Activated CD4-positive, alpha-beta memory T cell treated with anti-CD3 and anti-CD28 coated beads, Interleukin-2, amount 10 ng/mL, durations not matched to agents 7 days and 5 days (primary cell): ENCODE measurements around the gene USP34. TPM values are rescaled to one million over a fixed set of nuclear protein-coding genes. Genes with fewer than 3 reads are reported as not detected.

Experiments used
- CTCF ChIA-PET: fragments of 350-600 bp; sonication (Branson Sonifier 250); formaldehyde crosslinking; loops from one replicate; lab custom pipeline; 2021; ENCODE audit warnings: antibody characterized with exemption, inconsistent platforms; lab: Charles Lee
- POLR2A ChIA-PET: fragments of 350-600 bp; sonication (Branson Sonifier 250); formaldehyde crosslinking; loops from one replicate; lab custom pipeline; 2021; ENCODE audit warnings: antibody characterized with exemption; lab: Charles Lee
- DNase-seq: peaks from one replicate; pipeline ENCODE4 v3.0.0-alpha.2; 2020
- H3K27ac Mint-ChIP-seq: one replicate; pipeline ENCODE4 v1.8.0; 2021; ENCODE audit warnings: mild to moderate bottlenecking, mixed read lengths
- H3K27me3 Mint-ChIP-seq: one replicate; pipeline ENCODE4 v1.8.0; 2021; ENCODE audit warnings: mixed read lengths
- H3K36me3 Mint-ChIP-seq: one replicate; pipeline ENCODE4 v1.8.0; 2021; ENCODE audit warnings: low read depth, mixed read lengths
- H3K4me1 Mint-ChIP-seq: one replicate; pipeline ENCODE4 v1.8.0; 2021; ENCODE audit warnings: mixed read lengths
- H3K4me3 Mint-ChIP-seq: one replicate; pipeline ENCODE4 v1.8.0; 2021; ENCODE audit warnings: mild to moderate bottlenecking, mixed read lengths
- H3K9me3 Mint-ChIP-seq: one replicate; pipeline ENCODE4 v1.8.0; 2021; ENCODE audit warnings: mixed read lengths
- total RNA-seq, 2 experiments: library from RNA; stranded (reverse); gene quantifications; one replicate each; pipeline ENCODE4 v1.2.3, GENCODE V29; 2021

USP34 gene, protein sequence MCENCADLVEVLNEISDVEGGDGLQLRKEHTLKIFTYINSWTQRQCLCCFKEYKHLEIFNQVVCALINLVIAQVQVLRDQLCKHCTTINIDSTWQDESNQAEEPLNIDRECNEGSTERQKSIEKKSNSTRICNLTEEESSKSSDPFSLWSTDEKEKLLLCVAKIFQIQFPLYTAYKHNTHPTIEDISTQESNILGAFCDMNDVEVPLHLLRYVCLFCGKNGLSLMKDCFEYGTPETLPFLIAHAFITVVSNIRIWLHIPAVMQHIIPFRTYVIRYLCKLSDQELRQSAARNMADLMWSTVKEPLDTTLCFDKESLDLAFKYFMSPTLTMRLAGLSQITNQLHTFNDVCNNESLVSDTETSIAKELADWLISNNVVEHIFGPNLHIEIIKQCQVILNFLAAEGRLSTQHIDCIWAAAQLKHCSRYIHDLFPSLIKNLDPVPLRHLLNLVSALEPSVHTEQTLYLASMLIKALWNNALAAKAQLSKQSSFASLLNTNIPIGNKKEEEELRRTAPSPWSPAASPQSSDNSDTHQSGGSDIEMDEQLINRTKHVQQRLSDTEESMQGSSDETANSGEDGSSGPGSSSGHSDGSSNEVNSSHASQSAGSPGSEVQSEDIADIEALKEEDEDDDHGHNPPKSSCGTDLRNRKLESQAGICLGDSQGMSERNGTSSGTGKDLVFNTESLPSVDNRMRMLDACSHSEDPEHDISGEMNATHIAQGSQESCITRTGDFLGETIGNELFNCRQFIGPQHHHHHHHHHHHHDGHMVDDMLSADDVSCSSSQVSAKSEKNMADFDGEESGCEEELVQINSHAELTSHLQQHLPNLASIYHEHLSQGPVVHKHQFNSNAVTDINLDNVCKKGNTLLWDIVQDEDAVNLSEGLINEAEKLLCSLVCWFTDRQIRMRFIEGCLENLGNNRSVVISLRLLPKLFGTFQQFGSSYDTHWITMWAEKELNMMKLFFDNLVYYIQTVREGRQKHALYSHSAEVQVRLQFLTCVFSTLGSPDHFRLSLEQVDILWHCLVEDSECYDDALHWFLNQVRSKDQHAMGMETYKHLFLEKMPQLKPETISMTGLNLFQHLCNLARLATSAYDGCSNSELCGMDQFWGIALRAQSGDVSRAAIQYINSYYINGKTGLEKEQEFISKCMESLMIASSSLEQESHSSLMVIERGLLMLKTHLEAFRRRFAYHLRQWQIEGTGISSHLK (N-terminal part only)
- total RNA-seq, result 10 to 100 TPM; 77.5 to 79.4 TPM

DNA sequence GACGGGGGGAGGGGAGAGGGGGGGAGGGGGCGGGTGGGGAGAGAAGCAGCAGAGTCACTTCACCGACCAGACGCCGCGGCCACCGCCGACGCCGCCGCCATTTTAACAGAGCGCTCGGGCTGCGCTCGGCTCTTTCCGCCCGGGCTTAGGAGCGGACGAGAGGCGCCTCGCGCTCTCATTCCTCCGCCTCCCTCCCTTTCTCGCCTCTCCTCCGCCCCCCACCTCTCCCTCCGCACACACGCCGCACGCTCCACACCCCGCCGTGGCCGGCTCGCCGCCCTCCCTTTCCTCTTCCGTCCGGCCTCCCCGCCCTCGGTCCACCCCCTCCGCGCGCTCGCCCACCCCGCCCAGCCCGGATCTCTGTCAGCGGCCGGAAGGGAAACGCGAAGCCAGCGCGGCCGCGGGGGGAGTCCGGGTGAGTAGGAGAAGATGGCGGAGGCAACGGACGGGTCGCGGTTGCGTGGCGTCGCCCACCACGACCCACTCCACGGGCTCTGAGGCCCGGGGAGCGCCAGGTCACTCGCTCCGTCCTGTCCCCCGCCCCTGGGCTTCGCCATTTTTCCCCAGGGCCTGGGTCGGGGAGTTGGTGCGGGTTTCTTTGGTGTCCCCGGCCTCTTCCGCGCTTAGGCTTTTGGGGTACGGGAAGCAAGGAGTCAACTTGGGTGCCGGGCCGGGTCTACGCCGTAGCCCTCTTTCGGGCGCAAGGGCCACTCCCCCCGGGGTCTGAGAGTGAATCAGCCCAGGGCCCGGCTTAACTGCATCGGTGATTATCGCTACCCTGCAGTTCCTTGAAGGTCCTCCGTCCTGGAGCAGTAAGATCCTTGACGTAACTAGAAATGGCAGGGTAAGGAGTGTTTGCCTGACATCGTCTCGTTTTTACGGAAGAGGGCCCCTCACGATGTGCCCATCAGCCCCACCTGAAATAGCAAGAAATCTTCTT, at the start of gene USP34:
TSS of gene USP34 (minus strand) at position 123 of the 940 bp plus-strand sequence. CDS start 395 bp downstream, outside the sequence.
- peaks cover 16% of the 10 kb centered on the region for H3K36me3 Mint-ChIP-seq
- no peaks in the 10 kb centered on the region for H3K27me3 Mint-ChIP-seq
- peak within 1 kb of the TSS; percentile 95 for H3K27ac Mint-ChIP-seq
- CTCF ChIA-PET, result interaction anchor here (0.9 kb wide), 1 partner anchor 45 kb away, joined by 4 read pairs; no protein-coding TSS in a partner anchor
- DNase-seq, result peak; percentile 94
- POLR2A ChIA-PET, result interaction anchor here (1.2 to 2.6 kb wide), 8 partner anchors 24 to 336 kb away, joined by 3 to 22 read pairs (median 5); partner anchors contain the start of gene XPO1
- peak within 1 kb of the TSS; percentile 91 for H3K4me3 Mint-ChIP-seq
- peaks cover 30% of the 10 kb centered on the region for H3K4me1 Mint-ChIP-seq
- H3K9me3 Mint-ChIP-seq, result no peaks in the 10 kb centered on the region

DNA sequence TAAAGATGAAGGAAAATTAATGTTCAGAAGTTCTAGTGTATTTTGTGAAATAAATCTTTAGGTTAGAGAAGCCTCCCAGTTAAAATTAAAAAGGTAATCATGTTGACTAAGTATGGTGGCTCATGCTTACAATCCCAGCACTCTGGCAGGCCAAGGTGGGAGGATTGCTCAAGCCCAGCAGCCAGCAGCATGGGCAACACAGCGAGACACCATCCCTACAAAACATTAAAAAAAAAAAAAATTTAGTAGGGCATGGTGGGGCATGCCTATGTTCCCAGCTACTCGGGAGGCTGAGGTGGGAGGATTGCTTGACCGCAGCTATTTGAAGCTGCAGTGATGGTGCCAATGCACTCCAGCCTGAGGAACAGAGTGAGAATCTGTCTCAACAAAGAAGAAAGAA, 49.4 kb upstream of the USP34 start:
- H3K4me1 Mint-ChIP-seq, result peaks cover 20% of the 10 kb centered on the region
- peaks cover 54% of the 10 kb centered on the region for H3K36me3 Mint-ChIP-seq
- H3K27me3 Mint-ChIP-seq, result no peaks in the 10 kb centered on the region
- DNase-seq, result no peak
- H3K27ac Mint-ChIP-seq, result no peak overlapping the region
- CTCF ChIA-PET, result interaction anchor here (0.7 kb wide), 1 partner anchor 339 kb away, joined by 3 read pairs; no protein-coding TSS in a partner anchor
- H3K4me3 Mint-ChIP-seq, result no peak overlapping the region
- H3K9me3 Mint-ChIP-seq, result no peaks in the 10 kb centered on the region
- POLR2A ChIA-PET, result no interaction called here

DNA sequence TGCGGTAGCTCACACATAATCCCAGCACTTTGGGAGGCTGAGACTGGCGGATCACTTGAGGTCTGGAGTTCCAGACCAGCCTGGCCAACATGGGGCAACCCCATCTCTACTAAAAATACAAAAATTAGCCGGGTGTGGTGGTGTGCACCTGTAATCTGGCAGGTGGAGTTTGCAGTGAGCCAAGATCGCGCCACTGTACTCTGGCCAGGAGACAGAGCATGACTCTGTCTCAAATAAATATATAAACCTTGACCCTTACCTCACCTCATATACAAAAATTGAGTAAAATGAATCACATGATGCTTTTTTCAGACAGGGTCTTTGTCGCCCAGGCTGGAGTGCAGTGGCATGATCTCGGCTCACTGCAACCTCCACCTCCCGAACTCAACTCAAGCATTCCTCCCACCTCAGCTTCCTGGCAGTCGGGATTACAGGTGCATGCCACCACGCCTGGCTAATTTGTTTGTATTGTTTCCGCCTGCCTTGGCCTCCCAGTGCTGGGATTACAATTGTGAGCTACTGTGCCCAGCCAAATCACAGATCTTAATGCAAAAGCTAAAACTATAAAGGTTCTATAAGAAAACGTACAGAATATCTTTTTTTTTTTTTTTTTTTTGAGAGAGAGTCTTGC, 42.0 kb upstream of the USP34 start:
- peaks cover 8% of the 10 kb centered on the region for H3K4me1 Mint-ChIP-seq
- no peak for DNase-seq
- H3K9me3 Mint-ChIP-seq, result no peaks in the 10 kb centered on the region
- peaks cover 60% of the 10 kb centered on the region for H3K36me3 Mint-ChIP-seq
- no peak overlapping the region for H3K4me3 Mint-ChIP-seq
- CTCF ChIA-PET, result no interaction called here
- POLR2A ChIA-PET, result interaction anchor here (1.1 kb wide), 1 partner anchor 19 kb away, joined by 4 read pairs; no protein-coding TSS in a partner anchor
- no peaks in the 10 kb centered on the region for H3K27me3 Mint-ChIP-seq
- no peak overlapping the region for H3K27ac Mint-ChIP-seq

DNA sequence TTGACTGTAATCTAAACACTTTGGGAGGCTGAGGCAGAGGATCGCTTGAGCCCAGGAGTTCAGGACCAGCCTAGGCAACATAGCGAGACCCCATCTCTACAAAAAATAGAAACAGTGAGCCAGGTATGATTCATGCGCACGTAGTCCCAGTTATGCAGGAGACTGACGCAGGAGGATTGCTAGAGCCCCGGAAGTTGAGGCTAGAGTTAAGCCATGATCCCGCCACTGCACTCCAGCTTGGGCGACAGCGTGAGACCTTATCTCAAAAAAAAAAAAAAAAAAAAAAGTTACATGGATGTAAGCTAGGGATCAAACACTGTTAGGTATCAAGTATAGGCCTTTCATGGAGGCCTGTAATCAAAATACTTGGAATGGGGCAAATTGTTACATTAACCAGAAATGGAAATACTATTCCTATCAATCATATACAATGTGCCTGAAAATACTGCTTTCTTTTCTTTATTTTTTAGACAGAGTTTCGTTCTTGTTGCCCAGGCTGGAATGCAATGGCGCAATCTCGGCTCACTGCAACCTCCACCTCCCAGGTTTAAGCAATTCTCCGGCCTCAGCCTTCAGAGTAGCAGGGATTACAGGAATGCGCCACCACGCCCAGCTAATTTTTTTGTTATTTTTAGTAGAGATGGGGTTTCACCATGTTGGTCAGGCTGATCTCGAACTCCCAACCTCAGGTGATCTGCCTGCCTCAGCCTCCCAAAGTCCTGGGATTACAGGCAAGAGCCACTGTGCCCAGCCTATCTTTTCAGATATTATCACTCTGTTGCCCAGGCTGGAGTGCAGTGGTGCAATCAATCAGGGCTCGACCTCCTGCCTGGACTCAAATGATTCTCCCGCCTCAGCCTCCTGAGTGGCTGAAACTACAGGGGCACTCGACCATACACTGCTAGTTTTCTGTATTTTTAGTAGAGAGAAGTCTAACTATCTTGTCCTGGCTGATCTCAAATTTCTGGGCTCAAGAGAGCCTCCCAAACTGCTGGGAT, 40.1 kb upstream of the USP34 start:
- H3K27ac Mint-ChIP-seq, result no peak overlapping the region
- no peaks in the 10 kb centered on the region for H3K9me3 Mint-ChIP-seq
- DNase-seq, result no peak
- ChIA-PET CTCF (interaction anchor here (0.7 kb wide), 1 partner anchor 184 kb away, joined by 5 read pairs; no protein-coding TSS in a partner anchor), POLR2A (interaction anchor here (0.6 kb wide), 1 partner anchor 123 kb away, joined by 3 read pairs; no protein-coding TSS in a partner anchor)
- H3K4me3 Mint-ChIP-seq, result no peak overlapping the region
- H3K4me1 Mint-ChIP-seq, result peaks cover 6% of the 10 kb centered on the region
- peaks cover 58% of the 10 kb centered on the region for H3K36me3 Mint-ChIP-seq
- no peaks in the 10 kb centered on the region for H3K27me3 Mint-ChIP-seq

DNA sequence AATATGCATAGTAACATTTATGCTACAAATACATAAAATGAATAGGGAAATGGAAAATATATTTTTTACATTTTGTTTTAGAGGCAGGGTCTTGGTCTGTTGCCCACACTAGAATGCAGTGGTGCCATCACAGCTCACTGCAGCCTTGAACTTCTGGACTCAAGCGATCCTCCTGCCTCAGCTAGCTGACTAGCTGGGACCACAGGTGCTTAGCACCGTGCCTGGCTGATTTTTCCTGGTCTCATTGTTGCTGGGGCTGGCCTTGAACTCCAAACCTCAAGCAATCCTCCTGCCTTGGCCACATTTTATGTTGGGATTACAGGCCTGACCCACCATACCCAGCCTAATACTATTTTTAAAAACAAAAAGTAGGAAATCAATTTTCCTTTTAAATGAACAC, 34.1 kb upstream of the USP34 start:
- no peaks in the 10 kb centered on the region for H3K9me3 Mint-ChIP-seq
- H3K36me3 Mint-ChIP-seq, result peaks cover 42% of the 10 kb centered on the region
- H3K4me1 Mint-ChIP-seq, result peaks cover 1% of the 10 kb centered on the region
- no peak overlapping the region for H3K27ac Mint-ChIP-seq
- POLR2A ChIA-PET, result interaction anchor here (1.0 kb wide), 1 partner anchor 52 kb away, joined by 3 read pairs; no protein-coding TSS in a partner anchor
- no peaks in the 10 kb centered on the region for H3K27me3 Mint-ChIP-seq
- CTCF ChIA-PET, result no interaction called here
- no peak for DNase-seq
- no peak overlapping the region for H3K4me3 Mint-ChIP-seq

DNA sequence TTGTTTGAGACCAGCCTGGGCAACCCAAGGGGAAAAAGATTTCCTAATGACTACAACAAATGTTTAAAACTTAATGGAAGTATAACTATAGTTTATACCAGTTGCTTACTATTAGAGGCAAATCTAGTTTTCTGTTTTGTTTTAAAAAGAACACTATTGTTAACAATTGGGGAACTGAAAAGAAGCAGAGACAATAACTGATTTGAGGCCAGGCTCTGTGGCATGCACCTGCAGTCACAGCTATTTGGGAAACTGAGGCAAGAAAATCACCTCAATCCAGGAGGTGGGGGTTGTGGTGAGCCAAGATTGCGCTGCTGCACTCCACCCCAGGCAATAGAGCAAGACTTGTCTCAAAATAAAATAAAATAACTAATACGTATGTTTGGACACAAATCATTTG, 28.2 kb upstream of the USP34 start:
- Mint-ChIP-seq H3K4me3 (no peak overlapping the region), H3K4me1 (peaks cover 10% of the 10 kb centered on the region), H3K27ac (no peak overlapping the region), H3K36me3 (peaks cover 58% of the 10 kb centered on the region), H3K9me3 (no peaks in the 10 kb centered on the region), H3K27me3 (no peaks in the 10 kb centered on the region)
- DNase-seq, result no peak
- POLR2A ChIA-PET, result no interaction called here
- CTCF ChIA-PET, result no interaction called here

DNA sequence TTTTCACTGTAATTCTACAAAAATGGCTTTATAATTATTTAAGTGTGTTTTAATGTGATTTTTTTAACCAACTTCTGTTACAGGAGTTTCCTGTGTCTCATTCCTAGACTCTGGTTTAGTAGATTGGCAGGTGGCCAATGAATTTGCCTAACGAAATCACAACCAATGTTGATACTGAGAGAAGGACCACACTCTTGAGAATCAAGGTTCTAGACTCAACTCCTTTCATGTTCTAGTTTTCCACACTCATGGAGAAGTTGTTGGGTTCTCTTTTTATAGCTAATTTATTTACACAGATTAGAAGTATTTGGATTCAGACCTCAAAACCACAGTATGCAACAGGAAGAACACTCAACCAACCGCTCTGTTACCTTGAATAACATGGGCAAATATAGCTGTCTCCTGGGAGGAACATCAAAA, 22.6 kb upstream of the USP34 start:
- Mint-ChIP-seq H3K27ac (peak overlapping the region; percentile 44), H3K9me3 (no peaks in the 10 kb centered on the region), H3K4me3 (no peak overlapping the region), H3K36me3 (peaks cover 72% of the 10 kb centered on the region), H3K4me1 (peaks cover 23% of the 10 kb centered on the region), H3K27me3 (no peaks in the 10 kb centered on the region)
- ChIA-PET POLR2A (interaction anchor here (1.1 to 1.9 kb wide), 2 partner anchors 10 to 45 kb away, joined by 3 to 4 read pairs; partner anchors contain the start of gene XPO1), CTCF (interaction anchor here (0.6 to 1.0 kb wide), 2 partner anchors 64 to 67 kb away, joined by 3 read pairs; no protein-coding TSS in a partner anchor)
- DNase-seq, result no peak

DNA sequence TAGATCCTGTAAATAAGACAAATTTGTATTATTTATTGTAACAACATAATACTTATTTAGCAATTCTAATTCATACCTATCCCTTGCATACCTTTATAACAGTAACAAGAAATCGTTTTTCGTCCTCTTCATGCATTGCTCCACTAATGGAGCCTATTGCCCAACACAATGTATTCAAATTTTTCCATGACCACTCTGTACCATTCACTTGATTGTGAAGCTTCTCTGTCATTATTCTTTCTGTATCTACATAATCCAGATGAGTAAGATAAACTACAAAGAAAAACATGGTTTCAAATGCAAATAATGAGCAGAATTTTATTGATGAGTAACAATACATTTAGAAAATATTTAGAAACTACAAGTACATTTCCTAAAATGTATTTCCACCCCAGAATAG, 21.6 kb upstream of the USP34 start:
- Mint-ChIP-seq H3K27me3 (no peaks in the 10 kb centered on the region), H3K4me3 (no peak overlapping the region), H3K27ac (peak overlapping the region; percentile 8), H3K9me3 (no peaks in the 10 kb centered on the region), H3K4me1 (peaks cover 22% of the 10 kb centered on the region), H3K36me3 (peaks cover 72% of the 10 kb centered on the region)
- ChIA-PET CTCF (no interaction called here), POLR2A (interaction anchor here (1.1 to 1.9 kb wide), 2 partner anchors 23 to 46 kb away, joined by 4 read pairs; partner anchors contain the start of gene XPO1)
- no peak for DNase-seq

DNA sequence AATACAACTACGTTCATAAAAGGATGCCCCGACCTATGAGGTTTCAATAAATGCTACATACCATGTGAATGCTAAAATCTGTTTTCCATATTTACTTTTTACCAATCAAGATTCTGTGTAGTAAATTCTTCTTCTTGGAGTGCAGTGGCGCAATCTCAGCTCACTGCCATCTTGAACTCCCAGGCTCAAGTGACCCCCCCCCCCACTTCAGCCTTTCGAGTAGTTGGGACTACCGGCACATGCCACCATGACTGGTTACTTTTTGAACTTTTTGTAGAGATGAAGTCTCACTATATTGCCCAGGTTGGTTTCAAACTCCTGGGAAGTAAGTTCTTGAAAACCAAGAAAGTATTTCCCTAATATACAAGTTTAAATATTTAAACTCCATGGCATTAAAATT, 14.4 kb upstream of the USP34 start:
- no peak for DNase-seq
- H3K36me3 Mint-ChIP-seq, result peaks cover 79% of the 10 kb centered on the region
- no peak overlapping the region for H3K27ac Mint-ChIP-seq
- H3K27me3 Mint-ChIP-seq, result no peaks in the 10 kb centered on the region
- ChIA-PET POLR2A (no interaction called here), CTCF (interaction anchor here (0.6 to 1.0 kb wide), 2 partner anchors 60 to 251 kb away, joined by 3 to 4 read pairs; no protein-coding TSS in a partner anchor)
- H3K4me1 Mint-ChIP-seq, result peaks cover 2% of the 10 kb centered on the region
- no peaks in the 10 kb centered on the region for H3K9me3 Mint-ChIP-seq
- H3K4me3 Mint-ChIP-seq, result no peak overlapping the region

DNA sequence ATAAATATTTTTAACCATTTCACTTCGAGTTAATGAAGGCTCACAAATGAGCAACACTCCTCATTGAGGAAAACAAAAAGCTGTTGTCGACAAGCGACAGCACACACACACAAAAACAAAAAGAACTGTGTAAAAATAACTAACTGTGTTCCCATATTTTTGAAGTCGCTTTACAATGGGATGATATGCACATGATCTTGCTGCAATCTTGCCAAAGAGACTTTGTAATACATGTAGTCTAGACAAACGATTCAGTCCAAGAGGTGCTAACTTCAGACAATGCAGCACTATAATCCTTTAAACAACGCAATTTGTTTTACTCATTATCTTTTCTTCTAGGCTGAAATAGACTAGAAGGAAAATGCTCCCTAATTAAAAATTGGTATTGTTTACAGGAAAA, 7.2 kb upstream of the USP34 start:
- H3K4me1 Mint-ChIP-seq, result no peaks in the 10 kb centered on the region
- ChIA-PET POLR2A (interaction anchor here (2.6 kb wide), 1 partner anchor 60 kb away, joined by 7 read pairs; the partner anchor contains the start of gene XPO1), CTCF (interaction anchor here (1.4 kb wide), 1 partner anchor 52 kb away, joined by 4 read pairs; no protein-coding TSS in a partner anchor)
- no peak overlapping the region for H3K27ac Mint-ChIP-seq
- no peak for DNase-seq
- no peaks in the 10 kb centered on the region for H3K27me3 Mint-ChIP-seq
- H3K9me3 Mint-ChIP-seq, result no peaks in the 10 kb centered on the region
- peaks cover 51% of the 10 kb centered on the region for H3K36me3 Mint-ChIP-seq
- H3K4me3 Mint-ChIP-seq, result no peak overlapping the region
